SU-DHL-6 (cell line): ENCODE measurements around the gene HOMEZ.

ENCODE experiments used
- H2AFZ ChIP-seq: fragments of 200-600 bp; sonication (generic); 2 replicates; pipeline ENCODE4 v1.6.1; 2014; ENCODE audit warnings: low read depth, mild to moderate bottlenecking, moderate library complexity, mixed read lengths, antibody characterized with exemption, low read length; ENCODE audit not compliant: severe bottlenecking
- H3F3A ChIP-seq: fragments of 200-600 bp; shearing (Covaris generic); 2 replicates; pipeline ENCODE4 v1.6.0; 2016; ENCODE audit warnings: antibody characterized with exemption, mild to moderate bottlenecking; ENCODE audit not compliant: insufficient read depth
- H3K27ac ChIP-seq: fragments of 200-600 bp; sonication (generic); 2 replicates; pipeline ENCODE4 v1.5.1; 2016; ENCODE audit warnings: low read depth, mild to moderate bottlenecking, low read length, moderate library complexity, mixed read lengths
- H3K27me3 ChIP-seq: fragments of 200-600 bp; sonication (generic), shearing (Covaris generic); 2 replicates; pipeline ENCODE4 v1.6.0; 2014; ENCODE audit warnings: mild to moderate bottlenecking, low read length
- H3K36me3 ChIP-seq: fragments of 200-600 bp; sonication (generic); 2 replicates; pipeline ENCODE4 v1.6.1; 2014; ENCODE audit warnings: mild to moderate bottlenecking, low read length, mixed read lengths
- H3K4me2 ChIP-seq: fragments of 300-600, 200-600 bp; shearing (Covaris generic), sonication (generic); 2 replicates; pipeline ENCODE4 v1.6.0; 2014; ENCODE audit warnings: low read length, low read depth, mild to moderate bottlenecking; ENCODE audit not compliant: poor library complexity, severe bottlenecking
- H3K4me3 ChIP-seq: fragments of 200-600 bp; sonication (generic); 2 replicates; pipeline ENCODE4 v1.5.1; 2014; ENCODE audit warnings: antibody characterized with exemption, low read length, mild to moderate bottlenecking, mixed read lengths; ENCODE audit not compliant: insufficient read depth, poor library complexity, severe bottlenecking
- H3K79me2 ChIP-seq: fragments of 200-600 bp; sonication (generic); 2 replicates; pipeline ENCODE4 v1.6.1; 2014; ENCODE audit warnings: mild to moderate bottlenecking, low read length, moderate library complexity; ENCODE audit not compliant: insufficient read depth
- H3K9ac ChIP-seq: fragments of 200-600 bp; sonication (generic); 2 replicates; pipeline ENCODE4 v1.7.0; 2014; ENCODE audit warnings: mild to moderate bottlenecking, low read length
- H3K9me2 ChIP-seq: fragments of 200-600 bp; sonication (generic); replicated peaks from 2 replicates; pipeline ENCODE4 v1.6.1; 2014; ENCODE audit warnings: low read length; ENCODE audit not compliant: insufficient read depth
- H3K9me3 ChIP-seq: fragments of 200-600 bp; sonication (generic); 2 replicates; pipeline ENCODE4 v1.6.1; 2014; ENCODE audit warnings: low read length, mixed read lengths; ENCODE audit not compliant: insufficient read depth
- H4K20me1 ChIP-seq: fragments of 200-600 bp; sonication (generic); 2 replicates; pipeline ENCODE4 v1.6.1; 2014; ENCODE audit warnings: low read depth, mild to moderate bottlenecking, antibody characterized with exemption, low read length, moderate library complexity, mixed read lengths
- CTCF ChIP-seq: fragments of 200-600 bp; sonication (generic); IDR thresholded peaks from one replicate; pipeline ENCODE4 v1.5.1; 2017; ENCODE audit warnings: antibody characterized with exemption, mild to moderate bottlenecking, low read length, moderate library complexity; ENCODE audit not compliant: insufficient read depth, poor library complexity, severe bottlenecking
- EZH2phosphoT487 ChIP-seq: fragments of 200-600 bp; sonication (generic), shearing (Covaris generic); conservative IDR thresholded peaks from 2 replicates; pipeline ENCODE4 v1.6.1; 2018; ENCODE audit warnings: mild to moderate bottlenecking, antibody characterized with exemption, low read length, moderate library complexity, mixed read lengths

The HOMEZ gene

GRCh38 chr14:23307146-23307530, 21.2 kb upstream of the HOMEZ start:
- Histone ChIP-seq H3K79me2 (no peaks in the 10 kb centered on the region), H3K4me3 (no peak overlapping the region), H3K36me3 (no peaks in the 10 kb centered on the region), H3K27ac (no peak overlapping the region), H3F3A (0 out of 2 replicates have a peak, but pooled peaks cover 5% of the 10 kb centered on the region), H2AFZ (no peak overlapping the region), H3K9me3 (no peaks in the 10 kb centered on the region), H3K9ac (no peak overlapping the region), H4K20me1 (no peaks in the 10 kb centered on the region), H3K4me2 (no peak overlapping the region), H3K27me3 (no peaks in the 10 kb centered on the region), H3K9me2 (no peaks in the 10 kb centered on the region)
- TF ChIP-seq EZH2phosphoT487 = no peak
- no peak for TF ChIP-seq CTCF

- Histone ChIP-seq H3K79me2 (no peaks in the 10 kb centered on the region), H3K9ac (no peak within 1 kb of the TSS), H3F3A (0 out of 2 replicates have a peak, but pooled peaks cover 5% of the 10 kb centered on the region), H3K4me2 (no peak within 1 kb of the TSS), H3K9me2 (no peaks in the 10 kb centered on the region), H3K36me3 (no peaks in the 10 kb centered on the region), H2AFZ (no peak within 1 kb of the TSS), H3K4me3 (no peak within 1 kb of the TSS), H3K27me3 (no peaks in the 10 kb centered on the region), H3K9me3 (no peaks in the 10 kb centered on the region), H3K27ac (no peak within 1 kb of the TSS), H4K20me1 (no peaks in the 10 kb centered on the region)
- TF ChIP-seq CTCF (no peak), EZH2phosphoT487 (no peak)
Measured at GRCh38 chr14:23306412-23307145, 20.6 kb upstream of the HOMEZ start, which contains the start of gene BCL2L2. BCL2L2 (plus strand) TSS chr14:23306833; CDS start chr14:23307768, 935 bp downstream.

- peak within 1 kb of the TSS; percentile 74 for H3K4me2 ChIP-seq
- 0 out of 2 replicates have a peak, but pooled peaks cover 5% of the 10 kb centered on the region for H3F3A ChIP-seq
- no peaks in the 10 kb centered on the region for H3K27me3 ChIP-seq
- H3K27ac ChIP-seq = peak within 1 kb of the TSS; percentile 59
- peaks cover 5% of the 10 kb centered on the region; the same call in 1 of the 2 replicates for H3K36me3 ChIP-seq
- no peaks in the 10 kb centered on the region for H3K9me2 ChIP-seq
- no peak for TF ChIP-seq EZH2phosphoT487
- no peak for TF ChIP-seq CTCF
- H3K9me3 ChIP-seq = no peaks in the 10 kb centered on the region
- H2AFZ ChIP-seq = peak within 1 kb of the TSS; percentile 79
- H3K79me2 ChIP-seq = peaks cover 5% of the 10 kb centered on the region; the same call in 1 of the 2 replicates
- peak within 1 kb of the TSS; percentile 69 for H3K4me3 ChIP-seq
- peak within 1 kb of the TSS; percentile 73 for H3K9ac ChIP-seq
- no peaks in the 10 kb centered on the region for H4K20me1 ChIP-seq
Measured at GRCh38 chr14:23302290-23303225, 16.6 kb upstream of the HOMEZ start, which contains the start of gene PPP1R3E. PPP1R3E (minus strand) TSS chr14:23302859; CDS start chr14:23302576, 283 bp downstream.
